Activated T-helper 1 cell treated with anti-CD3 and anti-CD28 coated beads, Interleukin-12 subunit alpha, Interleukin-12 subunit beta, Interleukin-2, Interleukin-4 antibody, amounts not matched to agents 30 ng/mL and 10 ng/mL and 1 ng/mL, durations not matched to agents 14 hours and 24 hours and 36 hours (primary cell): ENCODE data around the gene SNRNP27. TPM values are rescaled to one million over a fixed set of nuclear protein-coding genes. Genes with fewer than 3 reads are reported as not detected.

ENCODE experiments used
- total RNA-seq: library from RNA; stranded (reverse); gene quantifications from 2 replicates; pipeline ENCODE4 v1.2.3, GENCODE V29; 2022

The SNRNP27 gene
- total RNA-seq, 1 donor from 2014 or later = 55.6 TPM

Other genes with a start within 250 kb of the SNRNP27 start
- gene ANXA4, start 151.8 kb upstream of the SNRNP27 start, total RNA-seq = 36.2 and 38.0 TPM in 2 replicates
- 25.6 and 32.8 TPM in 2 replicates for gene GMCL1, start 64.3 kb upstream of the SNRNP27 start, total RNA-seq
- gene MXD1, start 21.2 kb downstream of the SNRNP27 start, total RNA-seq = 16.0 and 18.1 TPM in 2 replicates
- gene ASPRV1, start 67.7 kb downstream of the SNRNP27 start, total RNA-seq = 0.44 and 0.91 TPM in 2 replicates
- gene PCBP1, start 193.5 kb downstream of the SNRNP27 start, total RNA-seq = 426 and 427 TPM in 2 replicates